WI38 (cell line): ENCODE measurements around the gene C11orf58.

Experiments used
- H3K4me3 ChIP-seq: 2 replicates; pipeline ENCODE4 v1.5.1; 2011; ENCODE audit warnings: low read depth, mild to moderate bottlenecking, control low read depth, low read length
- TF ChIP-seq, protein P1 (sequence below): IDR thresholded peaks from 2 replicates; pipeline ENCODE4 v1.5.1; 2012; ENCODE audit warnings: low read depth, mild to moderate bottlenecking, control low read depth, low read length

The C11orf58 gene

DNA sequence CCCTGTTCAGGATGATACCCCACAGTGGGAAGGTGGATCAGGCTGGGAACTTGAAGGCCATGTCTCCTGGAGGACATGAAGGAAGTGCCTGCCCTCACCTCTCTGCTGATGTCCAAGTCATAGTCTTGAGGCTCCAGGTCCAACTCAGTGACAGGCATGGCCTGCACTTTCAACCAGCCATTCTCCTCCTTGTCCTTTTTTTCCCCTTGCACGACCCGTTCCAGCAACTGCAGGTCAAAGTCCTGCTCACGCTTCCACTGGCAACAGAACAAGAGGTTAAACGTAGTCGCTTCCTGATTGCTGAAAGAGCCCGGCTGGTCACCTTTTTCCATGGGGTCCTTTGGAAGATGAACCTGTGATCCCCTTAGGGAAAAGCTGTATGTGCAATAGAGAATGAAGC is 47.7 kb downstream of the C11orf58 start:
- no peak overlapping the region for H3K4me3 ChIP-seq
- TF ChIP-seq, protein P1, sequence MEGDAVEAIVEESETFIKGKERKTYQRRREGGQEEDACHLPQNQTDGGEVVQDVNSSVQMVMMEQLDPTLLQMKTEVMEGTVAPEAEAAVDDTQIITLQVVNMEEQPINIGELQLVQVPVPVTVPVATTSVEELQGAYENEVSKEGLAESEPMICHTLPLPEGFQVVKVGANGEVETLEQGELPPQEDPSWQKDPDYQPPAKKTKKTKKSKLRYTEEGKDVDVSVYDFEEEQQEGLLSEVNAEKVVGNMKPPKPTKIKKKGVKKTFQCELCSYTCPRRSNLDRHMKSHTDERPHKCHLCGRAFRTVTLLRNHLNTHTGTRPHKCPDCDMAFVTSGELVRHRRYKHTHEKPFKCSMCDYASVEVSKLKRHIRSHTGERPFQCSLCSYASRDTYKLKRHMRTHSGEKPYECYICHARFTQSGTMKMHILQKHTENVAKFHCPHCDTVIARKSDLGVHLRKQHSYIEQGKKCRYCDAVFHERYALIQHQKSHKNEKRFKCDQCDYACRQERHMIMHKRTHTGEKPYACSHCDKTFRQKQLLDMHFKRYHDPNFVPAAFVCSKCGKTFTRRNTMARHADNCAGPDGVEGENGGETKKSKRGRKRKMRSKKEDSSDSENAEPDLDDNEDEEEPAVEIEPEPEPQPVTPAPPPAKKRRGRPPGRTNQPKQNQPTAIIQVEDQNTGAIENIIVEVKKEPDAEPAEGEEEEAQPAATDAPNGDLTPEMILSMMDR: no peak

GRCh38 chr11:16787035-16787742 is 48.7 kb downstream of the C11orf58 start:
- TF ChIP-seq, protein P1: no peak

GRCh38 chr11:16788141-16789062 is 50.0 kb downstream of the C11orf58 start:
- H3K4me3 ChIP-seq: no peak overlapping the region
- TF ChIP-seq, protein P1: peak; percentile 97

More at GRCh38 chr11:16787035-16787742, 48.7 kb downstream of the C11orf58 start:
- no peak overlapping the region for H3K4me3 ChIP-seq

DNA sequence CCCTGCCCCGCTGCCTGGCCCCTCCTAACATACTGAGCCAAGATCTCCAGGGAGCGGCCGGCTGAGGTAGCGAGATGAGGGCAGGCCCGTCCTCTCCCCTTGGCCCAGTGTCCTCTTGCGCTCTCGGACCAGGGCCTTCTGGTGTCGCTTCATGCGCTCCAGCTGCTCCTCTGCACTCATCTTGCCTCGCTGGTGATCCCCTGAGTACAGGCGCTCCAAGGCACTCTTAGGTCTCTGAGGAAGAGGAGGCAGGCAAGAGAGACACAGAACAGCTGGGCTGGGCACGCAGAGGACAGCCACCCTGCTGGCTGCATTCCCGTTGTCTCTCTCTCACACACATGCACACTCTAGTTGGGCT is 50.6 kb downstream of the C11orf58 start:
- TF ChIP-seq, protein P1: no peak

GRCh38 chr11:16789560-16790485 is 51.4 kb downstream of the C11orf58 start:
- no peak overlapping the region for H3K4me3 ChIP-seq
- TF ChIP-seq, protein P1: no peak

More for the DNA sequence above, 50.6 kb downstream of the C11orf58 start:
- H3K4me3 ChIP-seq: no peak overlapping the region

DNA sequence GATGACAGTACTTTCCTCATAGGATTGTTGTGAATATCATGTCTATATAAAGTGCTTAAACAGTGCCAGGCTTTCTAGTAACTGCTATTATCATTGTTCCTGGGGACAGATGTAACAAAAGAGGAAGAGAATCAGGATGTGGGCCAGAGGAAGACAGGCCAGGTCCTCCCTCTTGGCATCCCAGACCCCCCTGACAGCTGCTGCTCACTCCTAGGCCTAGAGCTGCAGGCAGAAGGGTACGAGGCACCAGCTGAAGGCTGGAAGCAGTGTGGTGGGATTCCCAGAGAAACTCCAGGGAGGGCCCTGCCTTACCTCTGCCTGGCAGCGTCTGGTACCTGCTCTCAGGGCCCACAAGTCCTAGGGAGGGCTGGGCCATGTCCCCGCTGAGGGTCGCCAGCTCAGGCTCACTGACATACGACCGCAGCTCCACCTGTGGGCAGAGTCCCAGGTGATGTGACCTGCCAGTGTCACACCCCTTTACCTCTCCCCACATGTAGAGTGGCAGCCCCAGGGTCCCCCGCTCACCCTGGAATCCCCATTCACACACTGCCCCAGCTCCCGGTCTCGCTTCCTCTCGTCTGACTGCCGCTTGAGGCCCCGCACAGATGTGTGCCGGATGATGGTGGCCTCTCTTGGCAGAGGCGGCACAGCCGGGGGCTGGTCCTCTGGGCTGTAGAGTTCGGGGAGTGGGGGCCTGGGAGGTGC is 52.2 kb downstream of the C11orf58 start:
- no peak overlapping the region for H3K4me3 ChIP-seq
- TF ChIP-seq, protein P1: no peak
